T-helper 2 cell (primary cell): ENCODE measurements around the gene ANKHD1.

Source experiments
- DNase-seq, 5 experiments: peaks; one replicate each; pipeline versions ENCODE4 v3.0.0 to v3.0.0-alpha.2; 2012 to 2022

ANKHD1 gene

GRCh38 chr5:140371356-140372151, 30.1 kb upstream of the ANKHD1 start:
- DNase-seq: no peak

- DNase-seq: peak in 3 of 5 experiments; percentile 12 to 25 (median 18)
Observed at GRCh38 chr5:140372971-140373487, 28.6 kb upstream of the ANKHD1 start.

- no peak for DNase-seq
Observed at GRCh38 chr5:140381351-140381750, 20.3 kb upstream of the ANKHD1 start.

- no peak for DNase-seq
Observed at GRCh38 chr5:140381972-140382371, 19.7 kb upstream of the ANKHD1 start.

GRCh38 chr5:140382866-140383265, 18.8 kb upstream of the ANKHD1 start:
- no peak for DNase-seq

GRCh38 chr5:140383300-140383699, 18.3 kb upstream of the ANKHD1 start:
- DNase-seq: no peak

- DNase-seq: no peak
Observed at GRCh38 chr5:140388052-140388451, 13.6 kb upstream of the ANKHD1 start.

- no peak for DNase-seq
Observed at GRCh38 chr5:140391312-140391711, 10.3 kb upstream of the ANKHD1 start.

GRCh38 chr5:140391732-140392131, 9.9 kb upstream of the ANKHD1 start:
- DNase-seq: no peak

- no peak for DNase-seq
Observed at GRCh38 chr5:140393738-140394137, 7.9 kb upstream of the ANKHD1 start.

- no peak for DNase-seq
Observed at GRCh38 chr5:140398379-140398811, 3.2 kb upstream of the ANKHD1 start.

GRCh38 chr5:140399979-140400729, 1.5 kb upstream of the ANKHD1 start:
- no peak for DNase-seq

GRCh38 chr5:140400730-140401361, 787 bp upstream of the ANKHD1 start:
- peak; percentile 52 to 95 (median 79) for DNase-seq

GRCh38 chr5:140402258-140403074, 833 bp downstream of the ANKHD1 start:
- DNase-seq: peak; percentile 21 to 72 (median 38)

GRCh38 chr5:140403613-140404012, 2.0 kb downstream of the ANKHD1 start:
- DNase-seq: no peak

GRCh38 chr5:140408750-140409241, 7.2 kb downstream of the ANKHD1 start:
- DNase-seq: no peak

GRCh38 chr5:140413230-140413629, 11.6 kb downstream of the ANKHD1 start:
- DNase-seq: no peak

GRCh38 chr5:140417235-140417634, 15.6 kb downstream of the ANKHD1 start:
- DNase-seq: no peak

- no peak for DNase-seq
Observed at GRCh38 chr5:140418862-140419520, 17.4 kb downstream of the ANKHD1 start.

GRCh38 chr5:140420226-140420570, 18.6 kb downstream of the ANKHD1 start:
- no peak for DNase-seq

GRCh38 chr5:140420665-140421361, 19.2 kb downstream of the ANKHD1 start:
- no peak for DNase-seq
